Mesothelial cell of epicardium (in vitro differentiated cells): ENCODE data around the gene MAP4K1. TPM values are rescaled to one million over a fixed set of nuclear protein-coding genes. Genes with fewer than 3 reads are reported as not detected.
"Not testable (repeated sequence)": the region's sequence is repeated elsewhere in the genome, so short reads cannot be mapped to it uniquely, and the experiment has no call there.

Experiments used
- DNase-seq, 2 experiments: peaks; one replicate each; pipeline ENCODE4 v3.0.0; 2021; ENCODE audit warnings: low spot score in 2 of 2; ENCODE audit not compliant: unreplicated experiment in 2 of 2
- H3K27ac Mint-ChIP-seq: 2 replicates; pipeline ENCODE4 v1.8.0; 2021; ENCODE audit warnings: mixed read lengths
- H3K27me3 Mint-ChIP-seq: 2 replicates; pipeline ENCODE4 v1.8.0; 2021; ENCODE audit warnings: low read depth, mixed read lengths
- H3K36me3 Mint-ChIP-seq: 2 replicates; pipeline ENCODE4 v1.8.0; 2021; ENCODE audit warnings: mixed read lengths
- H3K4me1 Mint-ChIP-seq: 2 replicates; pipeline ENCODE4 v1.8.0; 2021; ENCODE audit warnings: mixed read lengths
- H3K4me3 Mint-ChIP-seq: 2 replicates; pipeline ENCODE4 v1.8.0; 2021; ENCODE audit warnings: mild to moderate bottlenecking, moderate library complexity, mixed read lengths
- H3K9me3 Mint-ChIP-seq: 2 replicates; pipeline ENCODE4 v1.8.0; 2021; ENCODE audit warnings: mixed read lengths
- CTCF ChIP-seq: fragments of 200-600 bp; sonication (generic); IDR thresholded peaks from one replicate; pipeline ENCODE4 v1.5.0; 2021; ENCODE audit warnings: antibody characterized with exemption; ENCODE audit not compliant: unreplicated experiment
- total RNA-seq: library from RNA; stranded (reverse); gene quantifications from 3 replicates; pipeline ENCODE4 v1.2.1, GENCODE V29; 2021

The MAP4K1 gene
- total RNA-seq, 1 donor from 2014 or later, result 5.6 TPM

- Mint-ChIP-seq H3K36me3 (no peaks in the 10 kb centered on the region), H3K4me1 (no peaks in the 10 kb centered on the region), H3K9me3 (no peaks in the 10 kb centered on the region), H3K27me3 (no peaks in the 10 kb centered on the region), H3K4me3 (no peak overlapping the region), H3K27ac (no peak overlapping the region)
- TF ChIP-seq CTCF, result no peak
- DNase-seq, result no peak
Observed at GRCh38 chr19:38583985-38584305, 33.8 kb downstream of the MAP4K1 start.

GRCh38 chr19:38583219-38583984, 34.4 kb downstream of the MAP4K1 start:
- Mint-ChIP-seq H3K4me3 (no peak overlapping the region), H3K27ac (no peak overlapping the region), H3K36me3 (no peaks in the 10 kb centered on the region), H3K27me3 (no peaks in the 10 kb centered on the region), H3K9me3 (no peaks in the 10 kb centered on the region), H3K4me1 (no peaks in the 10 kb centered on the region)
- no peak for TF ChIP-seq CTCF
- DNase-seq, result no peak

GRCh38 chr19:38580080-38580479, 37.7 kb downstream of the MAP4K1 start:
- Mint-ChIP-seq H3K27ac (no peak overlapping the region), H3K4me1 (no peaks in the 10 kb centered on the region), H3K36me3 (no peaks in the 10 kb centered on the region), H3K27me3 (no peaks in the 10 kb centered on the region), H3K9me3 (no peaks in the 10 kb centered on the region), H3K4me3 (no peak overlapping the region)
- TF ChIP-seq CTCF, result no peak
- DNase-seq, result no peak

- not testable (repeated sequence) for H3K4me1 Mint-ChIP-seq, H3K27me3 Mint-ChIP-seq, H3K36me3 Mint-ChIP-seq, H3K9me3 Mint-ChIP-seq, DNase-seq, H3K4me3 Mint-ChIP-seq, H3K27ac Mint-ChIP-seq
Observed at GRCh38 chr19:38579304-38579703, 38.4 kb downstream of the MAP4K1 start.

GRCh38 chr19:38577826-38578225, 39.9 kb downstream of the MAP4K1 start:
- Mint-ChIP-seq H3K4me1 (no peaks in the 10 kb centered on the region), H3K27me3 (no peaks in the 10 kb centered on the region), H3K9me3 (no peaks in the 10 kb centered on the region), H3K4me3 (no peak overlapping the region), H3K36me3 (no peaks in the 10 kb centered on the region), H3K27ac (no peak overlapping the region)
- no peak for DNase-seq
- TF ChIP-seq CTCF, result no peak

- Mint-ChIP-seq H3K4me1 (no peaks in the 10 kb centered on the region), H3K27ac (no peak overlapping the region), H3K27me3 (no peaks in the 10 kb centered on the region), H3K36me3 (no peaks in the 10 kb centered on the region), H3K4me3 (no peak overlapping the region), H3K9me3 (no peaks in the 10 kb centered on the region)
- no peak for DNase-seq
- TF ChIP-seq CTCF, result no peak
Observed at GRCh38 chr19:38571682-38572081, 46.1 kb downstream of the MAP4K1 start.
